Measurements from ENCODE around the gene VTCN1.

Gene VTCN1

GRCh38 chr1:117208580-117208979 is 2.1 kb downstream of the VTCN1 start:
- DNase-seq = no peak

- peak; percentile 9 for DNase-seq
These were observed 5.4 kb downstream of the VTCN1 start for GRCh38 chr1:117205368-117205767.

GRCh38 chr1:117201808-117202207 is 8.9 kb downstream of the VTCN1 start:
- no peak for DNase-seq

GRCh38 chr1:117198097-117198496 is 12.6 kb downstream of the VTCN1 start:
- no peak for DNase-seq

DNA sequence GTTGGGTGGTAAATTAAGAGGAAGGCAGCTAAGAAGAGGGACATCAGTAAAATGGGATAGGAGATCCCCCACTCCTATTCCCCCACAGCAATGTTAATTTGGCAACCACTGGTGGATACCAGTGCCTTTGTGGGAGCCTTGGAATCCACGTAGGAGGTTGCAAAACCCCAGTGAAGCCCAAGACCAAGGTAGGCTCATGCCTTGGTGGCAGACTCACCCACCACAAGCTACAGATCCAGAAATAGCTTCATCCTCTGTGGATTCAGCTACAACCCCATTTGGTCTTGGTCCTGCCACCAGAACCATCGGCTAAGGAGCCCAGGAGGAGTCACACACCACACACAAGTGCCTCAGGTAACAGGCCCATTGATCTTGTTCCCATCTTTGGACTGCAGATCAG is 21.0 kb downstream of the VTCN1 start:
- no peak for DNase-seq

DNA sequence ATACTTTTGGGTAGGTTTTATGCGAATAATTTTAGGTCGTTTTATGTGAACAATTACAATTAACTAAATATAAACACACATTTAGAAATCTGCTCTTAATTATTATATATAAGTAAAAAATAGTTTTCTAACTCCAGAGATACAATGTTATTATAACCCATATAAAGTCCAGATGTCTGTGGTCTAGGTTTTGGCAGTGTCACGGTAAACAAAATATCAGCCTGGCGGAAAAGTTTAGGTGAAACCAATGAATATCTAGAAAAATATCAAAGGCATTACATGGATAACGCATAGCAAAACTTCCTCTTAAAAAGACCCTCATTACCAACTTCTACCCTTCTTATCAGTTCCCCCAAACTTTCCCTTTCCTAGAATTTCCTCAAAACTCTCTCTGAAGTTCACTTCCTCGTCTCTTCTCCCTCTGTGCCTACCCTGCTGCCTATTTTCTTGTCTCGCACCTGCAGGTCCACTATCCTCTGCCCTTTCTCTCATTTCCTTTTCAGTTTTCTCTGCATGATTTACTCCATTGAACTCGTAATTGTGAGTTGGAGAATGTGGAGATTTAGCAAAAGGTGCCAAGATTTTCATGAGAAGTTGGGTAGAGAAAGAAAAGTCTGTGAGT is 21.8 kb downstream of the VTCN1 start:
- DNase-seq = no peak

DNA sequence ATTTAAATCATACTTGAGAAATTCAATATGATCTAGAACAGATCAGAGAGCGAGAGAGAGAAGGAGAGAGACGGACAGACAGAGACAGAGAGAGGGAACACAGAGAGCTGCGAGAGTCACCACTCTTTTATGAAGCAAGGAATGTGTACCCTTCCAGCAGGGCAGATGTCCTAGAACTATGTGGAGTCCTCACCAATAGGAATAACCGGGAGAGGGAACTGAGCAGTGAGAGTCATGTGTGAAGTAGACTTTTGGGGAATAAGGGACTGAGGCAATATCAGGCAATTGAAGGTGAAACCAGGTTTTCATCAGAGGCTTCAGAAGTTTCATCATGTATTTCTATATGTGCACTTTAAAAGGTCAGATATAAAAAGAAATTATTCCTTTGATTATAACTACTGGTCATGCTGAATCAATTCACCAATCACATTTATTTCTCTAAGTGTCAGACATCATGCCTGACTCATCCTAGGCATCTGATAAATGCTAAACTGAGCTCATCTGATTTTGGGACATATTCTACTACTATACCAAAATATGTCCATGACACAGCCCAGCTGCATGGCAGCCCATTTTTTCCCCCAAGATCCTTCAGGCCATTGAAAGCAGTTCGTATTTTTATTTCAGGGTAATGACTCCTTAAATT is 22.4 kb downstream of the VTCN1 start:
- peak; percentile 25 for DNase-seq

GRCh38 chr1:117183112-117183511 is 27.6 kb downstream of the VTCN1 start:
- no peak for DNase-seq

DNA sequence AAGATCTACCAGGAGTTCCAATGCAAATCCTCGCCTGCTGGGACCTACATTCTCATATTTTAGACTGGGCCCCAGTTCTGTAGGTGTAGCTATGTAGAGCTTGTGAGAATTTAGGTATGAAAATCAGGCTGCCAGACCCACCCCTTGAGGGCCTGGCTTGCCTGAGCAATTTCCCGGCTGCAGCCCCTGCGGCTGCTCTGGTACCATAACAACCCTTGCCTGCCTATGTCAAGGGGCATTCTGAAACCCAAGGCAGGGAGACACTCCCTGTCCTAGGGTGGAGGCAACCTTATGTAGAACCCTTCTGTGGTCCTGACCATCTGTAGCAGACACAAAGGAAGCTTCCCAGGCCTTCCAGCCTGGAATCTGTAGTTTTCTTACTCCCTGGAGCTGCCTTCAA is 28.4 kb downstream of the VTCN1 start:
- no peak for DNase-seq

DNA sequence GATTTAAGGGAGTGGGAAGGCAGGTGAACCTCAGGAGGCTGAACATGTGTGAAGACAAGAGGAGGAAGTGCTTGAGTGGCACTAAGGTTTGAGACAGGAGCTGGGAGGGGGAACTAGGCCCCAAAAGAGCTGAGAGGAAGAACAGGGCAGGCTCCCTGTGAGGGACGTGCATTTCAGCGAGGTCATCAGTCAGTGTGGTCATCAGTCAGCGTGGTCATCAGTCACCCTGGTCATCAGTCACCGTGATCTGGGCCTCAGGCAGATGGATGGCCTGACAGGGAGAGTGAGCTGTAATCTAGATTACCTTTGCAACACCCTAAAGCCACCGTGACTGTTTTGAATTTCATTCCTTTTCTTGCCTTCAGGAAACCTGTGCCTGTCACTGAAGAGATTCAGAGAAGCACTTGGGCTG is 29.1 kb downstream of the VTCN1 start:
- DNase-seq = peak; percentile 21

- DNase-seq = no peak
These were observed 30.4 kb downstream of the VTCN1 start for GRCh38 chr1:117180147-117180967.

DNA sequence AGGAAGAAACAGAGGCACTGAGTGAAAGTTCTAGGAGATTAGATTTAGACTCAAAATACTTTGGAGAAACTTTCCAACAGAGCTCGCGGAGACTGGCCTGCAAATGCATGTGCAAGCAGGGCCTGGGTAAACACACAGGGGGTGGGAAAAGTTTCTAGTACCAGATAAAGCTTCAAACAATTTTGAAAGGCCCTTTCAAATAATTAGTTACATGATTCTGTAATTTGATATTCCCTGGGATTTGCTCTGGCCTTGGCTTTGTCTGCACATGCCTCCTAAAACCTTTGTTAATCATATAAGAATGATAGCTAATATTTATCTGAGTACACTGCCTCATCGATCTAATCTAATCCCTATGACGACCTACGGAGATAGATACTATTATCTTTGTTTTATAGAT is 31.3 kb downstream of the VTCN1 start:
- DNase-seq = no peak

- DNase-seq = no peak
These were observed 32.0 kb downstream of the VTCN1 start for GRCh38 chr1:117178756-117179155.

GRCh38 chr1:117177376-117177775 is 33.4 kb downstream of the VTCN1 start:
- DNase-seq = no peak

GRCh38 chr1:117176579-117176978 is 34.1 kb downstream of the VTCN1 start:
- no peak for DNase-seq

GRCh38 chr1:117174851-117175250 is 35.9 kb downstream of the VTCN1 start:
- no peak for DNase-seq

GRCh38 chr1:117173691-117174090 is 37.0 kb downstream of the VTCN1 start:
- DNase-seq = no peak

DNA sequence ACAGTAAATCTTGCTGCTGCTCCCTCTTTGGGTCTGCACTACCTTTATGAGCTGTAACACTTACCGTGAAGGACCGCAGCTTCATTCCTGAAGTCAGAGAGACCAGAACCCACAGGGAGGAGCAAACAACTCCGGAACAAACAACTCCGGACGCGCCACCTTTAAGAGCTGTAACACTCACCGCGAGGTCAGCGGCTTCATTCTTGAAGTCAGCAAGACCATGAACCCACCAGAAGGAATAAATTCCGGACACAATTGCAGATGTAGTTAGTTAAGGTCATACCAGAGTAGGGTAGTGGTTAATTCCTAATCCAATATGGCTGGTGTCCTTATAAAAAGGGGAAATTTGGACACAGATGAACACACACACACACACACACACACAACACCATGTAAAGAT is 37.7 kb downstream of the VTCN1 start:
- no peak for DNase-seq

- DNase-seq = no peak
These were observed 38.7 kb downstream of the VTCN1 start for GRCh38 chr1:117171900-117172511.

GRCh38 chr1:117169871-117170596 is 40.7 kb downstream of the VTCN1 start:
- DNase-seq = peak; percentile 19

DNA sequence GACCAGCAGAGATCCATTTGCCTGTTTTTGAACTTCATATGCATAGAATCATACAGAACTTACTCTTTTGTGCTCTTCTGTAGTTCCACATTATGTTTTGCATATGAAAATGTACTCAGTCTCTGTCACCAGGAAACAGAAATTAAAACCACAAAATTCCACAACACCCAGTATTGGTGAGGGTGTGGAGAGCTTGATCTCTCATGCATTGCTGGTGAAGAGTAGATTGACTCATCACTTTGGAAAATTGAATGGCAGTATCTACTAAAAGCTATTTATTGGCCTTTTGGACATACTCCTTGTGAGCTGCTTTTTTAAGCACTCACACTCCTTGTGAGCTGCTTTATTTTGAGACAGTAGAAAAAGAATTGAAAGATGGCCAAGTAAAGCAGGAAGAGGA is 43.3 kb downstream of the VTCN1 start:
- DNase-seq = peak; percentile 44

DNA sequence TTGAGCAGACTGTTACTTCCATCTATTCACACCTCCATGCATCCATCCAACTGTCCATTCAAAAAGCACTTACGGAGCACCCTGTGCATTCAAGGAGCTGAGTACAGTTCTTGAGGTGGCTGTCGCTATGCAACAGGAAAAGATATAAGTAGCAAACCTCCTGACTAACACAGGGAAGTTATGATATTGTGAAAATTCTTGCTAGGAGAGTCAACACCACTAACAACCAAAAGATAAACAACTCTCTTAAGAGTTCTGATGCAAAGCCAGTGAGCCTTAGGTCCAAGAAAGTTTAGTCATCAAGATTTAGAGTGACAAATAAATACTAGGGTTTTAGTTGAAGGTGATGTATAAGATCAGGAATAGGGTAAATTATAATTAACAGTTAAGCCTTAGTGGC is 44.7 kb downstream of the VTCN1 start:
- peak; percentile 67 for DNase-seq

- DNase-seq = no peak
These were observed 46.5 kb downstream of the VTCN1 start for GRCh38 chr1:117164209-117164608.
